ENCODE measurements around the gene RYR2.

- TF ChIP-seq CTCF (IDR thresholded peaks at IDR 0.05; ENCODE audit: low read length): no peak
- TF ChIP-seq EZH2 (IDR thresholded peaks at IDR 0.05; ENCODE audit: borderline replicate concordance, low read length): no peak
Measured at GRCh38 chr1:237467320-237467719, 425.3 kb downstream of the RYR2 start.
